GM21360 (cell line): ENCODE results near the gene CAPZB.

Source experiments
- ATAC-seq: cut with Tn5 transposase; IDR thresholded peaks from one replicate; pipeline ENCODE4 v1.9.1; 2021; ENCODE audit warnings: mild to moderate bottlenecking, moderate library complexity; ENCODE audit not compliant: unreplicated experiment

The CAPZB gene

GRCh38 chr1:19337289-19337688 lies 148.1 kb downstream of the CAPZB start:
- no peak for ATAC-seq

GRCh38 chr1:19336543-19336942 lies 148.8 kb downstream of the CAPZB start:
- ATAC-seq, result no peak

GRCh38 chr1:19333587-19334354 lies 151.6 kb downstream of the CAPZB start:
- ATAC-seq, result no peak

GRCh38 chr1:19332832-19333231 lies 152.5 kb downstream of the CAPZB start:
- ATAC-seq, result no peak

GRCh38 chr1:19331262-19331878 lies 154.0 kb downstream of the CAPZB start:
- no peak for ATAC-seq

GRCh38 chr1:19330449-19331135 lies 154.7 kb downstream of the CAPZB start:
- no peak for ATAC-seq

- no peak for ATAC-seq
Observed at GRCh38 chr1:19329611-19330010, 155.7 kb downstream of the CAPZB start.

- ATAC-seq, result no peak
Observed at GRCh38 chr1:19329188-19329587, 156.2 kb downstream of the CAPZB start.

GRCh38 chr1:19328486-19328885 lies 156.9 kb downstream of the CAPZB start:
- ATAC-seq, result no peak

- ATAC-seq, result no peak
Observed at GRCh38 chr1:19327736-19328135, 157.6 kb downstream of the CAPZB start.

GRCh38 chr1:19327301-19327700 lies 158.0 kb downstream of the CAPZB start:
- ATAC-seq, result no peak

- no peak for ATAC-seq
Observed at GRCh38 chr1:19326748-19327065, 158.6 kb downstream of the CAPZB start.

GRCh38 chr1:19325958-19326747 lies 159.2 kb downstream of the CAPZB start:
- no peak for ATAC-seq

- ATAC-seq, result no peak
Observed at GRCh38 chr1:19325368-19325957, 159.9 kb downstream of the CAPZB start.

- ATAC-seq, result no peak
Observed at GRCh38 chr1:19324665-19324990, 160.7 kb downstream of the CAPZB start.

- ATAC-seq, result no peak
Observed at GRCh38 chr1:19323987-19324664, 161.2 kb downstream of the CAPZB start.

GRCh38 chr1:19322481-19322880 lies 162.9 kb downstream of the CAPZB start:
- ATAC-seq, result no peak

GRCh38 chr1:19321071-19321470 lies 164.3 kb downstream of the CAPZB start:
- no peak for ATAC-seq

- ATAC-seq, result no peak
Observed at GRCh38 chr1:19319196-19319595, 166.1 kb downstream of the CAPZB start.

GRCh38 chr1:19317126-19317910 lies 168.0 kb downstream of the CAPZB start:
- no peak for ATAC-seq
